SK-N-MC (cell line): ENCODE results near the gene IRS1.

ENCODE experiments used
- EZH2 ChIP-seq: fragments of 200-600 bp; sonication (generic); IDR thresholded peaks from one replicate; pipeline ENCODE4 v1.6.1; 2017; ENCODE audit warnings: antibody characterized with exemption
- POLR2AphosphoS5 ChIP-seq: IDR thresholded peaks from 2 replicates; pipeline ENCODE4 v1.6.1; 2012; ENCODE audit warnings: mild to moderate bottlenecking, low read depth, low read length, borderline replicate concordance

DNA sequence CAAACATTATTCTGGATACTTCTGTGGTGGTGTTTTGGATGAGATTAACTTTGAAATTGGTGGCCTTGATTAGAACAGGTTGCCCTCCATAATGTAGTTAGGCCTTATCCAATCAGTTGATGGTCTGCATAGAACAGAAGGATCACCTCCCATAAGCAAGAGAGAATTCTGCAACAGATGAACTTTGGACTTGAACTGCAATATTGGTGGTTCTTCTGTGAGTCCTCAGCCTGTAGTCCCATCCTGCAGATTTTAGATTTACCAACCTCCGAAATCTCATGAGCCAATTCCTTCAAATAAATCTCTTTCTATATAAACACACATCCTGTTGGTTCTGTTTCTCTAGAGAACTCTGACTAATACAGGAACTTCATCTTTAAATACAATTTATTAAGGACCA lies 81.9 kb downstream of the IRS1 start:
- no peak for TF ChIP-seq EZH2
- TF ChIP-seq POLR2AphosphoS5: no peak
